Neural progenitor cell (in vitro differentiated cells): ENCODE measurements around the gene STMP1.

Source experiments
- CTCF ChIP-seq: fragments of 200-600 bp; sonication (generic); IDR thresholded peaks from 2 replicates; pipeline ENCODE4 v1.5.1; 2017; ENCODE audit warnings: antibody characterized with exemption, mild to moderate bottlenecking
- EZH2phosphoT487 ChIP-seq: fragments of 200-600 bp; sonication (generic); IDR thresholded peaks from 2 replicates; pipeline ENCODE4 v1.6.1; 2017; ENCODE audit warnings: antibody characterized with exemption

GRCh38 chr7:135719688-135720087, 57.4 kb downstream of the STMP1 start:
- no peak for TF ChIP-seq EZH2phosphoT487
- no peak for TF ChIP-seq CTCF
